DMS53 (cell line): ENCODE measurements around the gene PTPRN.
"Not testable (repeated sequence)": the region's sequence is repeated elsewhere in the genome, so short reads cannot be mapped to it uniquely, and the experiment has no call there.

Source experiments
- DNase-seq: peaks from one replicate; lab custom pipeline; 2025; lab: John Stamatoyannopoulos, UW

PTPRN gene

DNA sequence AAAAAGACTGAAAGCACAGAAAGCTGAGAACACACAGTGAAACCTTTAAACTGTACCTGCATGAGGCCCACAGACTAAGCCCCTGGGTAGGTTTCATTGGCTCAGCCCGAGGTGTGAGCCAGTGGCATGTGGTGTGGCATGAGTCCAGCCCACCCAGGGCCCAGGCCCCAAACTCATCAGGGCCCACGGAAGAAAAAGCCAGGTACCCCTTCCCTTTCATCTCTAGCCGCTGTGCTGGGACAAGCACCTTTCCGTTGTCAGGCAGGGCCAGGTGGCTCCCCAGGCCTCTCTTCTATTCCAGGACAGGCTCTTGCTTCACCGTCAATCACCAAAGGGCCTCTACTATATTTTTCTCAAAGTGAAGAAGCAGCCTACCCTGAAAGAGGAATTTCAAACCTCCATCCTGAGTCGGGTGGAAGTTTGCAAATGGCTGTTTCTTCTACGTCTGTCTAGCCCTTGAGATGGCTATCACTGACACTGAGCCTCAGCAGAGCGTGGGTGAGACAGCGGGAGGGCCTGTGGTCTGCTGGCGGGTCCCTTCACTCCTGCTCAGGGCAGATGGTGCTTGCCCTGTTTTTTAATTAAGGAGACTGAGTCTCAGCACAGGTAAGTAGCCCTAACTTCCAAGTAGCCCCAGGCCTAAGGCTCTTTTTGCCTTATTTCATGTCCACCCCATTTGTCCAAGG is 21.5 kb downstream of the PTPRN start:
- DNase-seq, result no peak

DNA sequence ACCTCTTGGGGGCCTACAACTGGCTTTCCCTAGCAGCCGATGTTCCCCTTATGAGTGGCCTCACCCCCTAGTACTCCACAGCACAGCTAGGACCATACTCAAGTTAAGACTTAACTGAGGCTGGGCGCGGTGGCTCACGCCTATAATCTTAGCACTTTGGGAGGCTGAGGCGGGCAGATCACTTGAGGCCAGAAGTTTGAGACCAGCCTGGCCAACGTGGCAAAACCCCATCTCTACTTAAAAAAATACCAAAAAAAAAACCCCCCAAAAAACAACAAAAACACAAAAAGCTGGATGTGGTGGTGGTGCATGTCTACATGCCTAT is 22.1 kb downstream of the PTPRN start:
- DNase-seq, result not testable (repeated sequence)

DNA sequence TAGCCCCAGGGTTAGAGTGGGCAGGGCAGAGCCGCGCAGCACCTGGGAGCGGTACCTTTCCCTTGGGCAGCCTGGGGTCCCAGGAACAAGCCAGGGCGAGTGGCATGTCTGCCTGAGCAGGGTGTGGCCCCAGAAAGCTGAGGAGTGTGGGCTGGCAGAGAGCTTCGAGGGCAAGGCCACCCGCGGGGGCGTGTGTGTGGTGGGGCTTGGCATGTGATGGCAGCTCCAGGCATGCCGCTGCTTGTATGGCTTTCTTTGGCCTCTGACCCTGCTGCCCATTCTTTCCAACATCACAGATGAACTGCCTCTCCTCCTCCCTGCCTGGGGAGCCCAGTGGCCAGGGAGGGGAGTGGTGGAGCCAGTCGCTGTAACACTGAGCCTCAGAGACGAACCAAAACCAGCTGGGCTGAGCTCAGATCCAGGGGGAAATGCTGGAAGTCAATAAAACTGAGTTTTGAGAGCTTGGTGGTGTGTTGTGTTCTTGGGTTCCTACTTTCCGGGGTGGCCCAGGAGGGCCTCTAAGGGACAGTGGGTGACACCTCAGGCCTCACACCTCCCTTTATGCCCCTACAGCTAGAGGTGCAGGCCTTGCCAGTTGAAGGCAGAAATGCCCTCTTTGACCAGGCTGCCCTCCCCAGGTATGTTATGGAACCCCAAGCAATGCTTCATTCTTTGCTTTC is 22.6 kb downstream of the PTPRN start:
- DNase-seq, result no peak

DNA sequence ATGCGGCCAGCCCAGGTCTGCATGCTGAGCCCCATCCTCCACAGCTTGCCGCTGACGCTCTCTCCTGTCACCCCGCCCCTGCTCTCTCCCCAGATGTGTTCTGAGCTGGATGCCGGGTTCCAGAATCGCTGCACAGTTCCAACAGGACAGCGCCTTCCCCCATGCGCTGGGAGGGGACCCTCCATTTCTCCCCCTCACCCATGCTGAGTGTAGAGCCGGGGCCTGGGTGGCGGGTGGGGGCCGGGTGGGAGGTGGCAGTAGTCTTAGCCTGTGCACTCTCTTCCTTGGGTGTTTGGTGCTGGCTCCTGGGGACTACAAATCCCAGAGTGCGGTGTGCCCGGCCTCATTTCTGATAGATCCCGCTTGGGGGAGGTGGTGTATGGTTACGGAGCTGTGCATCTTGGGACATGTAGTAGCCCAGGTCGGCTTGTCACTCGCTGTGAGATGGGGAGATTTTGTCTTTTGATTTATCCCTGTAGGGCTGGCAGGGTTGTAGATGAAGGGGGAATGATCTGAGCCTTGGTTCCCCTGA is 23.2 kb downstream of the PTPRN start:
- peak; percentile 23 for DNase-seq

DNA sequence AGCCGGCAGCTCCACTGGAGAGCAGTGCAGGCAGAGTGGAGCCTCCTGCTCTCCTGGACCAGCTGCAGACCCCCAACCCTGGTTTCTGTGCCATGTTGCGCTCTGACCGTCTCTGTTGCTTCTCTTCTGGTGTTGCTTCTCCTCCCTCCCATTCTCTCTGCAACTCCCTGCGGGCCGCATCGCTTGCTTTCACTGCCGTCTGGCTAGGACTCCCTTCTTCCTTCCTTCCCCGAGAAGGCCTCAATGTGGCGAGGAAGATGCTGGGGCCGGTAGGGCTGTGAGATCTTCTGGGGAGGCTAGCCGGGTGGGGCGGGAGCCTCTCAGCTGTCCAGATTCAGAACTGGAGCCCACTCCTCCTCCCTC is 23.8 kb downstream of the PTPRN start:
- no peak for DNase-seq

DNA sequence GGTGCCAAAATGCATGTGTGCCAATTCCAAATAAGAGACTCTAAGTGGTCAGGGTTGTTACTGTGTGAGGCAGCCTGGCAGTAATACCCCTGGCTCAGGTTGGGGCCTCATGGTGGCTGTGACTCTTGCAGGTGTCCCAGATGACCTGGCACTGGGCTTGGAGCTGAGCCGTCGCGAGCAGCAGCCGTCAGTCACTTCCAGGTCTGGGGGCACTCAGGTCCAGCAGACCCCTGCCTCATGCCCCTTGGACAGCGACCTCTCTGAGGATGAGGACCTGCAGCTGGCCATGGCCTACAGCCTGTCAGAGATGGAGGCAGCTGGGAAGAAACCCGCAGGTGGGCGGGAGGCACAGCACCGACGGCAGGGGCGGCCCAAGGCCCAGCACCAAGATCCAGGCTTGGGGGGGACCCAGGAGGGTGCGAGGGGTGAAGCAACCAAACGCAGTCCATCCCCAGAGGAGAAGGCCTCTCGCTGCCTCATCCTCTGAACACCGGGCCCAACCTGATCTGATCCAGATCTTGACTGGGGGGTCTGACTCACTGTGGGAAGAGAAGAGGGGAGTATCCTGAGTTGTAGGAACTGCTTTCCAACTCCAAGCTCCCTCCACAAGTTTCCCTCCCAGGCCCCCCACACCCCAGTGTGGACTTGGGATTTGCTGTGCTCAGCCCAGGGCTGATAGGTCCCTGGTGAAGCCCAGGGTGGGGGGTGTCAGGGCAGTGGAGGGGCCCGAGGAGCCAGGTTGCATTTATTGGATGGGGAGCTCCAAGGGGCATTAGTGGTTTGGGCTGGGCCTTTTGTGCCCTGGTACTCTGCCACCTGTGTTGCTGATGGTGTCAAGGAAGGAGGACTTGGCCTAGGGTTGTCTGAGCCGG is 24.5 kb downstream of the PTPRN start:
- DNase-seq, result no peak

DNA sequence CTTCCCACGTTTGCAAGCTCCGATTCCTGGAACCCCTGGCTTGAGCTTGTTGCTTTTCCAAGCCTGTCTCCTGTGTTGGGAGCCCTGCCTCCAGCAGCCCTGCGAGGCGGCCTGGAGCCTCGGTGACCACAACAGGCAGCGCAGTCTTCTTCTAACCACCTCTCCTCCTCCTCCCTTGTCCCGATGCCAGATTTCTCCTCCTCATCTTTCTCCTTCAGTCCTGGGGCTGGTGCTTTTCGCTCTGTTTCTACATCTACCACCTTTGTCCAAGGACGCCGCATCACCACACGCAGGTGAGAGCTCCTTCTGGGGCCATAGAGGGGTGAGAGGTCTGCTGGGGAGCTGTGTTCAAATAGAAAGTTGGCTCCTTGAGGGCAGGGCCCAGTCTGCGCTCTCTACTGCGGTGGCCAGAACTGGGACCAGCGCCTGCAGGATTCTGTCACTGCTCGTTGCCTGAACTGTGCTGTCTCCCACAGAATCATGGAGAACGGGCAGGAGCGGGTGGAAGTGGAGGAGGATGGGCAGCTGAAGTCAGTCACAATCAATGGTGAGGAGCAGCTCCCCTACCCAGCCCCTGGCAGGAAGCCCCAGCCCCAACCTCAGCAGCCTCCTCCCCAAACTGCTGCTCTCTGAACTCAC is 26.1 kb downstream of the PTPRN start:
- no peak for DNase-seq

DNA sequence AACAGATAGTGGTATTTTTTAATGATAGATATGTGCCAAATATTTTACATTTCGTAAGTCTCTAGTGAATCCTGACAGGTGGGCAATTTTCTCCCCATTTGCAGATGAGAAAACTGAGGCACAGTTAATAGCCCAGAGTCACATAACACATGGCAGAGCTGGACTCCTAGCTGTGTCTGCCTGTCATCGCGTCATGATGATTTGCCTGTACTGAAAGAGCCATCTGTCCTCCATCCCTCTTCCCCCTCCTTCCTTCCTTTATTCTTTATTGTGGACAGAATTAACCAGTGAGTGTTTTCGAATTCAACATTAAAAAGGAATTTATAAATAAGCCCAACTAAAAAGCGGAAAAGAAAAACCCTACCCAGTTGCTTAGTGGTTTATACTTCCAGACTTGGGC is 26.8 kb downstream of the PTPRN start:
- DNase-seq, result no peak

DNA sequence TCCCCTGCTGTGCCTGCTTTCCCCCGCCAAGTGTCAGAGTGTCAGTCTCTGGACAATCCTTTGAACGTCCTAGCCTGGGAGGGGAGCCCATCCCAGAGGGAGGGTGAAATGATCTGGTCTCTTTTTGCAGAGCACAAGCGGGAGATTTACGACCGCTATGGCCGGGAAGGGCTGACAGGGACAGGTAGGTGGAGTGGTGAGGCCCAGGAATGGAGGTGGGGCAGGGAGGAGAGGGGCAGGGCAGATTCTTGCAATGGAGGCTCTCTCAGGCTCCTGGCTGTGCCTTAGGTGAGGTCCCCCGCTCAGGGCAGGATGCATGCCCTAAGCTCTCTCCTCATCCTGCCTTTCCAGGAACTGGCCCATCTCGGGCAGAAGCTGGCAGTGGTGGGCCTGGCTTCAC is 27.6 kb downstream of the PTPRN start:
- no peak for DNase-seq

DNA sequence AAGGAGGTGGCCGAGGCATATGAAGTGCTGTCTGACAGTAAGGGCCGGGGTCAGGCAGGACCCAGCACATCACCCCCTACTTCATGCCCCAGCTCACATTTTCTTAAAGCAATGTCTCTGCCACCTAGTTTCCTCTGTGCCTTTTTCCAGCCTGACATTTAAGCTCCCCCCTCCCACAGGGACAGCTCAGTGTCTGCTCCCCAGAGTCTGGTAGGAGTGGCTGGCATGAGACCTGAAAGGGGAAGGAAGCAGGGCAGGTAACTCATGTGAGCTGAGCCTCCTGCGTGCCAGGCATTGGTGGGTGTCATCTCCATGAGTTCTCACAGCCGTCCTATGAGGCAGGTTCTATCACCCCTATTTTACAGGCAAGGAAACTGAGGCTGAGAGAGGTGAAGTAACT is 28.6 kb downstream of the PTPRN start:
- no peak for DNase-seq

DNA sequence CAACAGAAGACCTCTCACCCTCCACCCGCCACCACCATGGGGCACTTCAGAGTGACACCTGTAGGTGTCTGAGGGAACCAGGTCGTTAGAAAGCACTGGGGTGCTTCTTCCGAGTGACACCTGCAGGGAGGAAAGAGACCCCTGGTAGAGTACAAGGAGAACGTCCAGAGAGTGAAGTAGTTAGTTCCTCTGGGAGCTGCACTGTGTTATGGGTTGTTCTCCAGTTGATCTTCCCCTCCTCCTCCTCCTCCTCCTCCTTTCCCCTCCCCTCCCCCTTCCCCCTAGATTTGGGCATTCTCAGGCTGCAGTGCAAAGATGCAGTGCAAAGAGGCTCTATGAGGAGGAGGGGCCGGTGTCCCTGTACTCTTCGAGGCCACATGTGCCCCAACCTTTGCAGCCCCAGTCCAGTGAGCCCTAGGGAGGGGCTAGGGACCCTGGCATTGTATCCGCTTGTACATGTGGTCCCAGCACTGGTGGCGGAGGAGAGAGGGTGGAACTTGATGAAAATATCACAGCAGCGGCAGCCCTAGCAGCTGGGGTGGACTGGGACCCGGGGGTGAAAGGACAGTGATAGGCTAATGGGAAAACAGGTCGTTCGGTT is 29.2 kb downstream of the PTPRN start:
- no peak for DNase-seq

DNA sequence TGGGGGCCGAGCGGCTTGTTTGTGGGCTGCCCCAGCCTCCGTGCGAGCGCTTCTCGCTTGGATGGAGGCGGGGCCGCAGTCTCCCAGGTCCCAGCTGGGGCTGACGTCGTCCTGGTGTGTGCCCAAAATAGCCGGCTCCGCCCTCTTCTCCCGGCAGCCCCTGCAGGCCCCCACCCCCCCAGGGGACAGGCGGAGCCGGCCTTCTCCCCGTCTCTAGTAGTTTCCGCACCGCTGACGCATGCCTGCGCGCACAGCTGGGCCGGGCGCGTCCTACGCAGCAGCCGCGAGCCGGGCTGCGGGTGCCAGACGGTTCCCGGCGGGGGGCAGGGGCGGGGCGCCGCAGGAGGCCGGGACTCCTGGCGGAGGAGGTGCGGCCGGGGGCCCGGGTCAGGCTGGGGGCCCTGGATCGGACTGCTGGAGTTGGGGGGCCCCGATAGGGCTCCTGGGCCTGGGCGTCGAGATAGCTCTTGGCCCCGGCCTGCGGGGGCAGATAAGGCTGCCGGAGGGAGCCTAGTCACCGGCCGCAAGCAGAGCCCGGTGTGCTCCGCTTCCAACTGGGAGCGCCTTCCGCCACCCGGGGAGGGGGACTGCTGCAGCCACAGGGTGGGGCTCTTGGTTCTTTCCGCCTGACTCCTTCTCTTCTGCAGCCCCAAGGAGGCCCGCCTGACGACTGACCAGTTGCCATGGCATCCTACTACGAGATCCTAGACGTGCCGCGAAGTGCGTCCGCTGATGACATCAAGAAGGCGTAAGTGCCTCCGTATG is 29.9 kb downstream of the PTPRN start, which contains the start of gene DNAJB2:
TSS of gene DNAJB2 (plus strand) at position 216 of the 765 bp plus-strand sequence. CDS start at position 684, 468 bp downstream.
- peak; percentile 98 for DNase-seq

DNA sequence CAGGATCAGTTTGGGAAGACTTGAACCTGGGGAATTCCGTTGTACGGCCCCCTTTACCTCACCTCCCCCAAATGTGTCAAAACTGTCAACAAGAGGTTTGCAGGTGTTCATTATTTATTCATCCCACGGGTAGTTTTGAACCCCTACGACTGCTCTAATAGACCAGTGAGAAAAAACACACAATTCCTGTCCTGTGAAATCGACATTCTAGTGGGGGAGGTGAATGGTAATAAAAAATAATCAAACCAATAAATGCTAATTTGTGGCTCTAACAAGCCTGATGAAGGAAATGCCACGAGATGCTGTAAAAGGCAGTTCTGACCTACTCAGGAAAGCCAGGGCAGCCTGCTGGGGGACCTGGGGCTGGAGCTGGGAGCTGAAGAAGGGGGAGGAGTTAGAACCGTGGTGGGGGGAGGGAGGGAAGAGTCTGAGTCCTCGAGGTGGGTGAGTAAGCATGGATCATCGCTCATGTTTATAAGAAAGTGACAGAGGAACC is 30.5 kb downstream of the PTPRN start:
- DNase-seq, result no peak

DNA sequence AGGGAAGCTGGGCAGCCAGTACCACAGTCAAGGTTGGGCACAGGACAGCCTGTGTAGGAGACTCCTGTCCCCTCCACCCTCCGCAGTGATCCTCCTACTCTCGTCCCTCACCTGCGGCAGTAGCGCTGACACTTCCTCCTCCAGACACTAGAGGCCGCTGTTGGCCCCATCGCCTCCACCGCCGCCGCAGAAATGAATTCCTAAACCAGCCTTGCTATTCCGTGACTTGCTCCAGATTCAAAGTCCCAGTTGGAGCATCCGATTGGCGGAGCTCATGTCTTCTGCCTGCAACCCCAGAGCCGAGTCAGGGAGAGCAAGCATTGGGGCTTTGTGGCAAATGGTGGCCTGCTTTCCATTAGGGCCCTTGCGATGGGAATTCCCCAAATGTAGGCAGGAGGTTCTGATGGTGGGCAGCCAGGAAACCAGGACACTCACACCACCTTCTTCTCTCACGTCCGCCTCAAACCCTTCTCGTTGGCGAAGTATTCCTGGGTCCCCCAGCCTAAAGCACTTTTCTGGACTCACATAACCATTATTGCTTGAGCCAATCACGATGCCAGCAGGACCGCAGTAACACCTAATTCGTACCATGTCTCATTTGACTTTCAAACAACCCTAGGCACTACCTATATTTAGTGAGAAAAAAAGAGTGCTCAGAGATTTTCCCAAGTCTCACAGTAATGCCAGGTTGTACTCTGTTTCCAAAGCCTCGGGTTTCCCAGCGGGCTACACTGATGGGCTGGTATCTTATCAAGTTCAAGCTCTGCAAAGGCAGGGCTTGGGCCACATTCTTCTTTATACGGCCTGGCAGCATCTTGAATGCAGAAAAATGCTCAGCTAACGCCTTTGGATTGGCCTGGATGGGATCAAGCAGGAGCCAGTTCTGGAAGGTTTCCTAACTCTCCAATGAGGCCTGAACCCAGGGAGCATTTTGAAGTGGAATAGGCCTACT is 31.2 kb downstream of the PTPRN start:
- DNase-seq, result peak; percentile 85

DNA sequence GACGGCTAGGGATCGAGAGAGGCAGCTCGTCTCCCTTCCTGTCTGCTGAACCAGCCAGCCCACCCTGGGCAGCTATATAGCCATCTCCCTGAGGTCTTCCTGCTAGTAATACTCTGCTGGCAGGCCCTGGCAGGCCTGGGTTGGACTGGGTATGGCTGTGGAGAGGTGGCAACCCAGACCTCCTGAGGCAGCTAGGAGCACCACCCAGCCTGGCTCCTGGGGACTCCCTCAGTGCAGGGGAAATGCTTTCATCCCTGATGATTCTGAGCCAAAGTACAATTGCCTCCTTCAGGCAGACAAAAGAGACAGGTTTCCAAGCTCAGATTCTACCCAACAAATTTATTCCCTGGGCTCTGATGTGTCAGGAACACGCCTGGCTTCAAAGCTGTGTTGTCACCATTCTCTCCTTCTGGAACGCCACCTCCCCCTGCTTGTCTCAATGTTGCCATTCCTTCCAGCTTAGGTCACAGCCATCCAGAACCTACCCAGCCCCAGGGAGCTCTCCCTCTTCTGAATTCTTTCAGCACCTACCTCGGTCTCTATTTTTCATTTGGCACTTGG is 34.8 kb downstream of the PTPRN start:
- DNase-seq, result no peak

DNA sequence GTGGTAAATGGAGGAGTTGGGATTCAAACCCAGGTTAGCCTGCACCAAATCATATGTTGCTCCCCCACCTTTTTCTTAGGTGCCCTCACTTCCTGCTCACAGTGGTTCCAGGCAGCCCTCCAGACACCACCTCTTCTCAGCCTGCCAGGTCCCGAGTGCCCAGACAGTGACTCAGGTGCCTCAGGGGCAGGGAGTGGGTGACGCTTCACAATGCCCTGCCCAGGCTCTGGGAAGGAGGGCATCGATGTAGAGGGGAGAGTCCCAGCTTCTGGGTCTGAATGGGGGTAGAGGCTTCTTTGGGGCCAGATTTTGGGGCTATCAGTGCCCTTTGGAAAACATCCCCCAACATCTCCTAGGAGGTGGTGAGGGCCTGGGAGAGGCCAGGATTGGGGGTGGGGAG is 35.3 kb downstream of the PTPRN start:
- no peak for DNase-seq

DNA sequence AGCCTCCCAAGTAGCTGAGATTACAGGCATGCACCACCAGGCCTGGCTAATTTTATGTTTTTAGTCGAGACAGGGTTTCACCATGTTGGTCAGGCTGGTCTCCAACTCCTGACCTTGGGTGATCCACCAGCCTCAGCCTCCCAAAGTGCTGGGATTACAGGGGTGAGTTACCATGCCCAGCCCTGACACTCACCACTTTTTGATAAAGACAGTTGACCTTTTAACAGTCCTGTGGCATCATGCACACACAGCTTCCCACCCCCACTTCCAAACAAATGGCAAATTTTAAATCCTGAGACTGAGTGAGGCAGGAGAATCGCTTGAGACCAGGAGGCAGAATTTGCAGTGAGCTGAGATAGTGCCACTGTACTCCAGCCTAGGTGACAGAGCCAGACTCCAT is 36.2 kb downstream of the PTPRN start:
- no peak for DNase-seq

DNA sequence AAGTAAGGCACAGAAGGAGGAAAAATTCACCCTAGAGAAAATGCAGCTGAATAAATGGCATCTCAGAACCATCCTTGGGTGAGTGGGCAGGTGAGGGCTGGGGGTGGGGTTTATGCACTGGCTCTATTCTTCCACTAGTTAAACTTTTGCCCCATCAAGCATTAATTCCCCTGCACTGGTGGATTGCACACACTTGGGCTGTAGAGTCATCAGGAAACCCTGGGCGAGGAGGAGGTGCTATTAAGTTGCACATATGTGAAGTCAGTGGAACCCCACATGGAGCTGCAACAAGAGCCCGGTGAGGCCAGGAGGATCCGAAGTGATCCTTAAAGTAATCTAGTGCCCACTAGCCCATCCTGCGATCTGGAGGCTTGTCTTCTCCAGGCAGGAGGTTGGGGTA is 36.8 kb downstream of the PTPRN start:
- DNase-seq, result no peak

DNA sequence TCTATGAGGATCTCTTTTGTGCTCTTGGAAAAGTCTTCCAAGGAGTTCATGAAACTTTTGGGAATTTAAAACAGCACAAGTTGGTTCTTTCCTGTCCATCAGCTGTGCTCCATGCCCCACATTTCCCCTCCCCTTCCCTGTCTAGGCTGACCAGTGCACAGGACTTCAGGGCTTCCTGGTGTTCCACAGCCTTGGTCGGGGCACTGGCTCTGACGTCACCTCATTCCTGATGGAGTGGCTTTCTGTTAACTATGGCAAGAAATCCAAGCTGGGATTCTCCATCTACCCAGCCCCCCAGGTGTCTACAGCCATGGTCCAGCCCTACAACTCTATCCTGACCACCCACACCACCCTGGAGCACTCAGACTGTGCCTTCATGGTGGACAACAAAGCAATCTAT is 38.2 kb downstream of the PTPRN start:
- no peak for DNase-seq

DNA sequence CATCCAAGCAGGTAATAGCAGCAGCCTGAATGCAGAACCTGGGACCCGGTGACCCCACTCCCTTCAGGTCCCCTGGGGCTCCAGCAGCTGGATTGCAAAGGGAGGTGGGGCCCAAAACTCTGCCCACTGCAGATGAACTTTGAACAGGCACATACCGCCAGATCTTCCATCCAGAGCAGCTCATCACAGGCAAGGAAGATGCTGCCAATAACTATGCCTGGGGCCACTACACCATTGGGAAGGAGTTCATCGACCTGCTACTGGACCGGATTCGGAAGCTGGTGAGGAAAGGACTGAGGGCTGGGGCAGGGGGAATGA is 39.2 kb downstream of the PTPRN start:
- no peak for DNase-seq
